Activated naive CD8-positive, alpha-beta T cell treated with anti-CD3 and anti-CD28 coated beads, Interleukin-2, amount 10 ng/mL, durations not matched to agents 7 days and 5 days (primary cell): ENCODE results near the gene VSTM5. TPM values are rescaled to one million over a fixed set of nuclear protein-coding genes. Genes with fewer than 3 reads are reported as not detected.
"Not testable (repeated sequence)": the region's sequence is repeated elsewhere in the genome, so short reads cannot be mapped to it uniquely, and the experiment has no call there.

Experiments
- ATAC-seq: fragments of 150-1000 bp; cut with Tn5 transposase; one replicate; pipeline ENCODE4 v1.10.0; 2021; ENCODE audit warnings: low read depth, moderate library complexity
- POLR2A ChIA-PET: fragments of 350-600 bp; sonication (Branson Sonifier 250); formaldehyde crosslinking; loops from one replicate; lab custom pipeline; 2021; ENCODE audit warnings: antibody characterized with exemption; lab: Charles Lee
- DNase-seq: peaks from one replicate; pipeline ENCODE4 v3.0.0; 2021
- H3K27ac Mint-ChIP-seq: one replicate; pipeline ENCODE4 v1.8.0; 2022; ENCODE audit warnings: mild to moderate bottlenecking, mixed read lengths
- H3K27me3 Mint-ChIP-seq: one replicate; pipeline ENCODE4 v1.8.0; 2022; ENCODE audit warnings: mild to moderate bottlenecking, moderate library complexity, mixed read lengths
- H3K36me3 Mint-ChIP-seq: one replicate; pipeline ENCODE4 v1.8.0; 2021; ENCODE audit warnings: mild to moderate bottlenecking, mixed read lengths
- H3K4me1 Mint-ChIP-seq: one replicate; pipeline ENCODE4 v1.8.0; 2021; ENCODE audit warnings: mixed read lengths
- H3K4me3 Mint-ChIP-seq: one replicate; pipeline ENCODE4 v1.8.0; 2022; ENCODE audit warnings: mild to moderate bottlenecking, moderate library complexity, mixed read lengths
- H3K9me3 Mint-ChIP-seq: one replicate; pipeline ENCODE4 v1.8.0; 2021; ENCODE audit warnings: mixed read lengths
- total RNA-seq, 2 experiments: library from RNA; stranded (reverse); gene quantifications; one replicate each; pipeline ENCODE4 v1.2.3, GENCODE V29; 2021

Gene VSTM5, protein sequence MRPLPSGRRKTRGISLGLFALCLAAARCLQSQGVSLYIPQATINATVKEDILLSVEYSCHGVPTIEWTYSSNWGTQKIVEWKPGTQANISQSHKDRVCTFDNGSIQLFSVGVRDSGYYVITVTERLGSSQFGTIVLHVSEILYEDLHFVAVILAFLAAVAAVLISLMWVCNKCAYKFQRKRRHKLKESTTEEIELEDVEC
- total RNA-seq, result not detected

DNA sequence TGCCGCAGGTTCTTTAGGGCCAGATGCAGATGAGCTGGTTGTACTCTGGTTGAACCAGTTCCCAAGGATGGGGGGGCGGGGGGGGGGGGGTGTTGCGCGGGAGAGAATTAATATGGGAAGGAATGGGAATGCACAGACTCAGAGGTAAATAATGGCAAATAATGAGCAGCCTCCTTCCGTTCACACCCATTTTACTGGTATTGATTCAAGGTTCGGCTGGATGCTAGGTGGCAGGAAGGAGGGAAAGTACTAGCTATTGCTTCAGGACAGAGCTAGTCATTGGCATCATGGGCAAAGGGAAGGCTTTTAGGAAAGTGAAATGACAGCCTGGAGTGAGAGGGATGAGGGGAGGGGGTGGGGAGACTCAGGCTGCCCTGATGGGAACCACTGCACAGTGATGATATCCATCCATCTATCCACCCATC is at the start of gene VSTM5:
Gene VSTM5 (minus strand): TSS at position 25 of the 425 bp plus-strand sequence. CDS start 116 bp downstream, outside the sequence.
- Mint-ChIP-seq H3K27ac (no peak within 1 kb of the TSS), H3K4me3 (no peak within 1 kb of the TSS), H3K36me3 (no peaks in the 10 kb centered on the region), H3K4me1 (peaks cover 1% of the 10 kb centered on the region), H3K9me3 (no peaks in the 10 kb centered on the region), H3K27me3 (peaks cover 35% of the 10 kb centered on the region)
- DNase-seq (no peak), ATAC-seq (no peak)
- POLR2A ChIA-PET, result interaction anchor here (0.6 kb wide), 1 partner anchor 1205 kb away, joined by 3 read pairs; no protein-coding TSS in a partner anchor

DNA sequence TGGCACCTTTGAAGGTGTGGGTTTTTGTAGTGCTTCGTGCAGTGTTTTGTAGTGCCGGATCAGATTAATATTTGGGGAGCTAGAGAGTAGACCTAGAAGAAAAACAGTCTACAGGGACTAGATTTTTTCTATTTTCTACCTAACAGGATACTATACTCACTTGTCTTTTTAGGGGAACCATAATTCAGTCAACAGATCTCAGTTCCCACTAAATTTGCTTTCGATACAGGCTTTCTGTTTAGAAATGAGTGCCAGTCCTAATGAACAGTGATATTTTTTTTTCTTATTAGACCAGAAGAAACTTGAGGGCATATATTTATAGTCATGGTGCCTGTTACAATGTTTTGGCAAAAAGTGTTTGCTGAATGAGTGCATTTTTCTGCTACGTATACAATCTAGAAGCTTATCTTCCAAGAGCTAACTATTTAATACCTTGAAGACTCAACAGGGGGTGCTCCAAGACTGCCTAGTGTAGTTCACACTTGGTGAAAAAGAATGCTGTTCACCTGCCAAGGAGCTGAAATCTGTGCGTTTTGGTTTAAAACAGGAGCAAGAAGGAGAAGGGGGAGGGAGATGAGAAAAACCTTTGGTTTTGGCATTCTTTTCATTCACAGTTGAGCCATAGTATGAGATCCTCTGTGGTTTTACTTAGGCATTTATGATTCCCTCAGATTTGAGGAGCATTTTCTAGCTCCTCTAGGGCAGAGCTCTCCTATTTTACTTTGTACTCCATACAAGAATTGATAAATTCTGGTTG is 44.9 kb upstream of the VSTM5 start:
- no peak overlapping the region for H3K27ac Mint-ChIP-seq
- no peaks in the 10 kb centered on the region for H3K4me1 Mint-ChIP-seq
- DNase-seq (no peak), ATAC-seq (no peak)
- no peaks in the 10 kb centered on the region for H3K36me3 Mint-ChIP-seq
- POLR2A ChIA-PET, result no interaction called here
- H3K4me3 Mint-ChIP-seq, result no peak overlapping the region
- H3K27me3 Mint-ChIP-seq, result peaks cover 27% of the 10 kb centered on the region
- no peaks in the 10 kb centered on the region for H3K9me3 Mint-ChIP-seq

DNA sequence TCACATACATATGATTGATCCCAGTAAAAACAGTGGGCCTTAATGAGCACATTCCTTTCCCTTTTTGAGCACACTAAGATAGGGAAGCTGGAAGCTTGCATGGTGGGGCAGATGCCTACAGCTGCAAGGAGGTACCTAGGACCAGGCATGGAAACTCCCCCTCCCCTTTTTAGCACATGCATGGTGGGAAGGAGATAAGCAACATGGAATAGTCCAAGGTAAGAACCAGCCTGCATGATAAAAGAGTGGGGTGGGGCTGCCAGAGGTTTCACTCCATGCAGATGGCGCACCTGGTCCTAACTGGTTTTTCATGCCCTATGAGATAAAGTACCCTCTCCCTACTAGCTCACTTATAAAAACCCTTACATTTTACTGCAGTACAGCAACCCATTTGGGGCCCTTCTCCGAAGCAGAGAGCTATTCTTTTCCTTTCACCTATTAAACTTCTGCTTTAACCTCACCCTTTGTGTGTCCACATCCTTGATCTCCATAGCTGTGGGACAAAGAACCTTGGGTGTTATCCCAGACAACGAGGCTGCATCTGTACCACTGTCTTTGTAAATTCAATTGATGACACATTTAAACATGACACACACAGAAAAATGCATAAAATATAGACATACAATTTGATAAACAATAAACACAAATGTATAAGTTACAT is 40.1 kb upstream of the VSTM5 start:
- POLR2A ChIA-PET, result no interaction called here
- no peak for ATAC-seq
- Mint-ChIP-seq H3K4me3 (no peak overlapping the region), H3K36me3 (no peaks in the 10 kb centered on the region), H3K27ac (no peak overlapping the region), H3K27me3 (peaks cover 18% of the 10 kb centered on the region), H3K4me1 (no peaks in the 10 kb centered on the region), H3K9me3 (no peaks in the 10 kb centered on the region)
- DNase-seq, result no peak

DNA sequence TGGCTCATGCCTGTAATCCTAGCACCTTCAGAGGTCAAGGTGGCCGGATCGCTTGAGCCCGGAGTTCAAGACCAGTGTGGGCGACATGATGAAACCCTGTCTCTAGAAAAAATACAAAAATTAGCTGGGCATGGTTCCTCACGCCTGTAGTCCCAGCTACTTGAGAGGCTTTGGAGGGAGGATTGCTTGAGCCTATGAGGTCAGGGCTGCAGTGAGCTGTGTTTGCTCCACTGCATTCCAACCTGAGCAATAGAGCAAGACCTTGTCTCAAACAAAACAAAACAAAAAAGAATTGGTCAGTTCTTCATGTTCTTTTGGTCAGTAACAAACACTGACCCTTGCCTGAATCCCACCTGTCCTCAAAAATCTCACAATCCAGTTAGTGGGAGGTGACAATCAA is 36.7 kb upstream of the VSTM5 start:
- ATAC-seq, result no peak
- Mint-ChIP-seq H3K4me1 (no peaks in the 10 kb centered on the region), H3K36me3 (no peaks in the 10 kb centered on the region), H3K27ac (no peak overlapping the region), H3K4me3 (no peak overlapping the region), H3K9me3 (peaks cover 7% of the 10 kb centered on the region), H3K27me3 (no peaks in the 10 kb centered on the region)
- POLR2A ChIA-PET, result no interaction called here
- DNase-seq, result no peak

DNA sequence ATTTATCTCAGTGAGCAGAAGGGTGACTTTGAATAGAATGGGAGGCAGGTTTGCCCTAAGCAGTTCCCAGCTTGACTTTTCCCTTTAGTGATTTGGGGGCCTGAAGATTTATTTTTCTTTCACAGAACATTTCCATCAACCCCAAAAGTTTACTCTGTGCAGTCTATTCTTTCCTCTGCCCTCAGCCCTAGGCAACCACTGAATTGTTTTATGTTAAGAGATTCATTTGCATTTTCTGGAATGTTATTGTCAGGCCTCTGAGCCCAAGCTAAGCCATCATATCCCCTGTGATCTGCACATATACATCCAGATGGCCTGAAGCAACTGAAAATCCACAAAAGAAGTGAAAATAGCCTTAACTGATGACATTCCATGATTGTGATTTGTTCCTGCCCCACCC is 28.7 kb upstream of the VSTM5 start:
- POLR2A ChIA-PET, H3K4me3 Mint-ChIP-seq, H3K9me3 Mint-ChIP-seq, H3K27me3 Mint-ChIP-seq, H3K27ac Mint-ChIP-seq, ATAC-seq, H3K4me1 Mint-ChIP-seq, DNase-seq, H3K36me3 Mint-ChIP-seq: not testable (repeated sequence)

DNA sequence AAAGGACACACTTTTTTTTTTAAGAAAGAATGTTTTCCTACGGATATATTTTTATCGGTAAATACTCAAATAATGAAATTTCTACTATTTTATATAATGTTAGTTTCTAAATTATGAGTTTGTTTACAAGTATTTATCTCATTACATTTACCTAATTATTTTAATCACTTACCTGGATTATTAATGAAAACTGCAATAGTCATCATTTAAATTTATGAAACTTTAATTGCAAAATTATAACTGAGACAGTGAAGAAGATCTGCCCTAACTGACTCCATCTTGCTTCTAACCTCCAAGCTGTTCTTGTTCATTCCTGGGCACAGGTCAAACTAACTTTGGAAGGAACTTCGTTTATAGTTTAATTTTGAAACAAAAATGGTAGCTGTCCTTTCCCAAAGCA is 25.2 kb upstream of the VSTM5 start:
- no peak for ATAC-seq
- peaks cover 18% of the 10 kb centered on the region for H3K27me3 Mint-ChIP-seq
- no peak overlapping the region for H3K4me3 Mint-ChIP-seq
- POLR2A ChIA-PET, result no interaction called here
- no peaks in the 10 kb centered on the region for H3K4me1 Mint-ChIP-seq
- no peak overlapping the region for H3K27ac Mint-ChIP-seq
- H3K36me3 Mint-ChIP-seq, result no peaks in the 10 kb centered on the region
- no peak for DNase-seq
- H3K9me3 Mint-ChIP-seq, result no peaks in the 10 kb centered on the region

DNA sequence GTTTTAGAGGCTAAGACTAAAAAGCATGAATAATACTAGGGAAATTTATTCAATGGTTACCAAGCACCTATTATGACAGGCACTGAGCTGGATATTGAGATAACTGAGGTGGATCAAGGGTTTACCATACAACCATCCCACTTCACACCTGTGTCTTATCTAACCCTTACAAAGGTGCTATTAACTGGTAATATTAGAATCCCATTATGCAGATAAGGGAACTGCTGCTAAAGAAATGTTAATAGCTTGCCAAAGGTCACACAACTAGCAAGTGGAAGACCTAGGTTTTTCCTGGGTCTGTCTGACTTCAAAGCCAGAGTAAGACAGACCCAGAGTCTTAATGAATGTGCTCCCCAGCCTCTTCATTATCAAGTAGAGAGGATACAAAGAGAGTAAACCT is 21.1 kb upstream of the VSTM5 start:
- POLR2A ChIA-PET, result no interaction called here
- H3K4me3 Mint-ChIP-seq, result no peak overlapping the region
- peaks cover 5% of the 10 kb centered on the region for H3K9me3 Mint-ChIP-seq
- no peaks in the 10 kb centered on the region for H3K4me1 Mint-ChIP-seq
- H3K36me3 Mint-ChIP-seq, result no peaks in the 10 kb centered on the region
- DNase-seq, result no peak
- no peak overlapping the region for H3K27ac Mint-ChIP-seq
- peaks cover 14% of the 10 kb centered on the region for H3K27me3 Mint-ChIP-seq
- ATAC-seq, result no peak

DNA sequence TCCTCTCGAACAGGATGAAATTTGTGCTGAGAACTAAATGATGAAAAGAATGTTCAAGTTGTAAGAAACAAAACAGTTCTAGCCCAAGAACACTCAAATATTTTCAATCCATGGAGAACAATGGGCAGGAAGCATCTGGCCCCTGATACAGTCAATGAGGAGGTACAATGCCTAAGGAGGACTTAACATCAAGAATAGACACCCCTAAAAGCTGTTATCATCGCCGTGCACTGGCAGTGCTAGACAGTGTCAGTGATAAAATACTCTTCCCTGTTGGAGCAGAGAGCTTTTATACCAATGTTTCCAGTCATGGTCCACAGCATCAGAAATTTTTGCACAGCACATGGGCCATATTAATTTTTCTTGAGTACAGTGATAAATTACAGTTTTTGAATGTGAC is 20.2 kb upstream of the VSTM5 start:
- Mint-ChIP-seq H3K4me3 (no peak overlapping the region), H3K9me3 (peaks cover 5% of the 10 kb centered on the region), H3K36me3 (no peaks in the 10 kb centered on the region), H3K4me1 (no peaks in the 10 kb centered on the region), H3K27ac (no peak overlapping the region), H3K27me3 (peaks cover 13% of the 10 kb centered on the region)
- no peak for DNase-seq
- POLR2A ChIA-PET, result no interaction called here
- ATAC-seq, result no peak

DNA sequence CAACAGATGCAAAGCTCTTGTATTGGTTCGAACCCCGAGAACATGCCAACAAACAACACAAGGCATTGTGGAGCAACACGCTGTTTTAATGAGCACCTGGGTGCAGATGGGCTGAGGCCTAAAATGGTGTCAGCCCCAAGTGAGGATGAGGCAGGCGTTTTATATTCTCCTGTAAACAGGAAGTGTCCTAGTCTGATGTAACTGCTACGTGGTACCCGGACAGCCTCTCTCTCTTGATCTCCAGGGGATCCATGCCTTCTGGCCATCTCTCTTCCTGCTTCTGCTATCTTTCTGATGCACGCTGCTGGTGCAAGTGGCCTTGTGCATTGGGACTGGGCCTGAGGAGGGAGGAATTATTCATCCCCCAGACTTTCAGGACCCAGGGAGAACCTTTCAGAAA is 19.4 kb upstream of the VSTM5 start:
- ATAC-seq (no peak), DNase-seq (no peak)
- H3K27ac Mint-ChIP-seq, result no peak overlapping the region
- POLR2A ChIA-PET, result no interaction called here
- H3K4me1 Mint-ChIP-seq, result no peaks in the 10 kb centered on the region
- H3K36me3 Mint-ChIP-seq, result no peaks in the 10 kb centered on the region
- peaks cover 5% of the 10 kb centered on the region for H3K9me3 Mint-ChIP-seq
- H3K27me3 Mint-ChIP-seq, result peaks cover 13% of the 10 kb centered on the region
- no peak overlapping the region for H3K4me3 Mint-ChIP-seq

DNA sequence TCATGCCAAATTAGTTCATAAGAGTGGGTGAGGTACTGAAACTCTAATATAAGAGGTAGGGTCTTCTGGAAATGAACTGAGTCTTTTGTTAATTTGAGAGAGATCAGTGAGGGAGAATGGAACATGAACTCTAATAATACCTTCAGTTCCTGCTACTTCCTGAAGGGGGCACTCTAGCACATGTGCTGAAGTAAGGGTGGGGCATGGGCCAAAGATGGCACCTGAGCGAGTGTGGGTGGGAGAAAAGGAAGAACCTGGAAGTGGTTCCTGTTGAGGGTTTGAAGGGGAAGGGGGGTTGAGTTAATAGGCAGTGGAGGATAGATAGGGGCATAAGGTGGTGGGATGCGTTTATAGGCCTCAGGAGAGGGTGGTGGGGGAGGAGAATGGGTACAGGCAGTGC is 18.0 kb upstream of the VSTM5 start:
- H3K27ac Mint-ChIP-seq, H3K4me1 Mint-ChIP-seq, POLR2A ChIA-PET, H3K36me3 Mint-ChIP-seq, H3K4me3 Mint-ChIP-seq, DNase-seq, H3K9me3 Mint-ChIP-seq, ATAC-seq: not testable (repeated sequence)
- H3K27me3 Mint-ChIP-seq, result peaks cover 13% of the 10 kb centered on the region

DNA sequence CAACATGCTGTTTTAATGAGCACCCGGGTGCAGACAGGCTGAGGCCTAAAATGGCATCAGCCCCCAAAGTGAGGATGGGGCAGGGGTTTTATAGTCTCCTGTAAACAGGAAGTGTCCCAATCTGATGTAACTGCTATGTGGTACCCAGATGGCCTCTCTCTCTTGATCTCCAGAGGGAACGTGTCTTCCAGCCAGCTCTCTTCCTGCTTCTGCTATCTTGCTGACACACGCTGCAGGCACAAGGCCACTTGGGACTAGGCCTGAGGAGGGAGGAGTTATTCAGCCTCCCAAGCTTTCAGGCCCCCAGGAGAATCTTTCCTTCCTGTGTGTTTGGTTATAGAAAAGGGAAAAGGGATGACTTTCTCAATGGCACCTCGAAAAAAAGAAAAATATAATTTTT is 11.4 kb upstream of the VSTM5 start:
- Mint-ChIP-seq H3K36me3 (no peaks in the 10 kb centered on the region), H3K4me1 (no peaks in the 10 kb centered on the region), H3K27me3 (peaks cover 7% of the 10 kb centered on the region), H3K4me3 (no peak overlapping the region), H3K27ac (no peak overlapping the region), H3K9me3 (no peaks in the 10 kb centered on the region)
- ATAC-seq (no peak), DNase-seq (no peak)
- POLR2A ChIA-PET, result no interaction called here

DNA sequence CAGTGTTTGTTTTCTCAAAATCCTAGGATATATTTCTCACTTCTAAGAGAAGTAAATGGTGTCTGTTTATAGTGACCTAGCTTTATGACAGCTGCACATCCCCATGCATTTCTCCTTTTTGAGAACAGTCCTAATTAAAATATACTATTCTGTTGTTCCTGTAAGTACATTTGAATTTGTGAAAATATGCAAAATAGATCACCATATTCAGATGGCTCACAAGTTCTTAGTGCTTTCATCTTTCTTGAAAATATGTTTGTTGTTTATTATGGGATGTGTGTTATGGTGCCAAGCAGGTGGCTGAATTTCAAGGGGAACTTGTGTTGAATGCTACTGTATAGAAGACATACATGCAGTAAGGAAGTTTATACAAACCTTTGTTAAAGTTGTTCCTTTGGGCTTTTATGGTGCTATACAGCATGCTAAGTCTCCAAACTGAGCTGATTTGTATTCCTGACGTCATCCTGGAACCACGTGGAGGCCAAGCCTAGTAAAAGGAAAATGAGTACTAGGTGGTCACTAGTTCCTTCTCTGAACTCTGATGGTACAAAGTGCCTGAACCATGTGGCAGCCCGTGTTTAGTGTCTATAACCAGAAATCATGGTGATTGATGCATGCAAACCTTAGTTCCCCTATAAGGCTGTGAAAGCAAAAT is 7.8 kb upstream of the VSTM5 start:
- no peak for ATAC-seq
- peaks cover 10% of the 10 kb centered on the region for H3K27me3 Mint-ChIP-seq
- no peaks in the 10 kb centered on the region for H3K9me3 Mint-ChIP-seq
- no peak overlapping the region for H3K4me3 Mint-ChIP-seq
- H3K4me1 Mint-ChIP-seq, result no peaks in the 10 kb centered on the region
- POLR2A ChIA-PET, result no interaction called here
- DNase-seq, result no peak
- H3K36me3 Mint-ChIP-seq, result no peaks in the 10 kb centered on the region
- H3K27ac Mint-ChIP-seq, result no peak overlapping the region

DNA sequence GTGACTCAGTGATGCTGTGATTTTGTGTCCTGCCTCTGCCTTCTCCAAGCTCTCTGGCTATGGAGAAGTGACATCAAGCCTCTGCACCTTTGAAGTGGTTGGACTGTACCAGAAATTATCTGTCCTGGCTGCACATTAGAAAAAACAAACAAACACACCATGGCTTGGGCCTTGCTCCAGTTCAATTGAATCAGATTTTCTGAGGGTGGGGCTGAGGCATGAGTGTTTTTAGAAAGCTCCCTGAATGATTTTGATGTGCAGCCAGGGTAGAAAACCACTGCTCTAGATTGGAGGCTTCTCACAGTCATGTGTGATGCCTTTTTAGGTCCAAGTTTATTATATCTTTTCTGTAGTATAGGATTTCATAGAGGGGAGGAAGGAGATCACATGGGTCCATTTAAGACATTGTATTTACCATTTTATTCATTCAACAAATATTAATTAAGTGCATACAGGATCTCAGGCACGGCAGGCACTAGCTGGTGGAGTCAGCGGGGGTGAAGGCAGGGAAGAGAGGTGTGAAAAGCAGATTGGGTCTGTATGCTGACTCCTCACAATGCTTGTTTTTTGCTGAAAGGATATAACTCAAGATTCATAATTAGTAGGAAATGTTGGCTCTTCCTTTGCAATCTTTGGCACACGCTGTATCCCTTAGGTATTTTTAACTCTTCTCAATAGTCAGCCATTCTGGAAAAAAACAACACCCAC is 7.1 kb upstream of the VSTM5 start:
- Mint-ChIP-seq H3K27ac (no peak overlapping the region), H3K27me3 (peaks cover 13% of the 10 kb centered on the region), H3K4me3 (no peak overlapping the region), H3K9me3 (no peaks in the 10 kb centered on the region), H3K36me3 (no peaks in the 10 kb centered on the region), H3K4me1 (no peaks in the 10 kb centered on the region)
- ATAC-seq, result no peak
- no peak for DNase-seq
- POLR2A ChIA-PET, result no interaction called here
